ENCODE results near the gene CDT1.

GRCh38 chr16:88830258-88830657 is 26.7 kb downstream of the CDT1 start:
- TF ChIP-seq CTCF (IDR thresholded peaks at IDR 0.05) (no peak), POLR2AphosphoS5 (IDR thresholded peaks at IDR 0.05; ENCODE audit: insufficient read depth in 1 of 2, low read depth in 1 of 2) (peak in 1 of 2 donors; percentile 78), POLR2A (IDR thresholded peaks at IDR 0.05) (no peak)

Measured in vagina (tissue), 2 donors.